Measurements from ENCODE around the gene RYR1.

GRCh38 chr19:38488096-38488495, 54.6 kb downstream of the RYR1 start:
- TF ChIP-seq CTCF (IDR thresholded peaks at IDR 0.05; ENCODE audit: low read depth, low read length): no peak
- TF ChIP-seq MAX (IDR thresholded peaks at IDR 0.05; ENCODE audit: low read depth, low read length): no peak
